ENCODE data around the gene IGFBP4. TPM values are rescaled to one million over a fixed set of nuclear protein-coding genes. Genes with fewer than 3 reads are reported as not detected.
"Not testable (repeated sequence)": the region's sequence is repeated elsewhere in the genome, so short reads cannot be mapped to it uniquely, and the experiment has no call there.

Gene IGFBP4
- 3.6 TPM for polyA plus RNA-seq (2012; ENCODE audit: missing spikeins)

DNA sequence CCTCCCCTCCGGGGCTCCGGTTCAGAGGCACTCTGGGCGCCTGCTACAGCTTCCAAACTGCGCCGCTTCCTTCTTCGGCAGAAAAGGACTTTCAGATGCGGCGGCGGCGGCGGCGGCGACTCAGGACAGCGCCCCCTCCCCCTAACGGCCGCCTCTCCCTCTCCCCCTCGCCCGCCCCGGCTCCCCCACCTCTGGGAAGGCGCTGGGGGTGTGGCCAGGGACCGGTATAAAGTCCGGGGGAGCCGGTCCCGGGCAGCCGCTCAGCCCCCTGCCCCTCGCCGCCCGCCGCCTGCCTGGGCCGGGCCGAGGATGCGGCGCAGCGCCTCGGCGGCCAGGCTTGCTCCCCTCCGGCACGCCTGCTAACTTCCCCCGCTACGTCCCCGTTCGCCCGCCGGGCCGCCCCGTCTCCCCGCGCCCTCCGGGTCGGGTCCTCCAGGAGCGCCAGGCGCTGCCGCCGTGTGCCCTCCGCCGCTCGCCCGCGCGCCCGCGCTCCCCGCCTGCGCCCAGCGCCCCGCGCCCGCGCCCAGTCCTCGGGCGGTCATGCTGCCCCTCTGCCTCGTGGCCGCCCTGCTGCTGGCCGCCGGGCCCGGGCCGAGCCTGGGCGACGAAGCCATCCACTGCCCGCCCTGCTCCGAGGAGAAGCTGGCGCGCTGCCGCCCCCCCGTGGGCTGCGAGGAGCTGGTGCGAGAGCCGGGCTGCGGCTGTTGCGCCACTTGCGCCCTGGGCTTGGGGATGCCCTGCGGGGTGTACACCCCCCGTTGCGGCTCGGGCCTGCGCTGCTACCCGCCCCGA is at the start of gene IGFBP4:
Gene IGFBP4 (plus strand): TSS at position 255 of the 792 bp plus-strand sequence. CDS start 286 bp downstream, at position 541.
- DNase-seq (ENCODE audit: insufficient read length) (peak; percentile 66), FAIRE-seq (peak; percentile 81)
- TF ChIP-seq POLR2A (IDR thresholded peaks at IDR 0.05; ENCODE audit: low read depth, low read length) = no peak
- no peak for TF ChIP-seq POLR2AphosphoS5 (IDR thresholded peaks at IDR 0.05; ENCODE audit: low read depth, low read length)
- no peak for TF ChIP-seq TAF1 (IDR thresholded peaks at IDR 0.05; ENCODE audit: borderline replicate concordance, low read depth, low read length)

GRCh38 chr17:40399185-40399584 is 44.1 kb upstream of the IGFBP4 start:
- DNase-seq (ENCODE audit: insufficient read length) = no peak
- peak; percentile 33 for FAIRE-seq
- no peak for TF ChIP-seq TAF1 (IDR thresholded peaks at IDR 0.05; ENCODE audit: borderline replicate concordance, low read depth, low read length)
- no peak for TF ChIP-seq POLR2AphosphoS5 (IDR thresholded peaks at IDR 0.05; ENCODE audit: low read depth, low read length)
- no peak for TF ChIP-seq POLR2A (IDR thresholded peaks at IDR 0.05; ENCODE audit: low read depth, low read length)

DNA sequence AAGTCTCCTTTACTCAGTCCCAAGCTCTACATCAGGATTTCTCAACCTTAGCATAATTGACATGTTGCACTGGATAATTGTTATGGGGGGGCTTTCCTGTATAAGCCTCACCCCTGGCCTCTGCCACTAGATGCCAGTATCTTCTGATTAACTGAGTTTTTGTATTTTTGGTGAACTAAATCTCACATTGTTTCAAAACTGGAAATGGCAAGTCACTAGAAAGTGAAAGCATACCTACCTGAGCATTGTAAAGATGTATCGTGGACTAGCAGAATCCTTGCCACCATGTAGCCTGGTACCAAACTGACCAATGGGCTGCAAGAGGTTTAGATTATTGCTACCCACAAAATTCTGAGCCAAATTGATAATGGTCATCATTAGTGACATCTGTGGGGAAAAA is 40.6 kb upstream of the IGFBP4 start:
- DNase-seq (ENCODE audit: insufficient read length) (no peak), FAIRE-seq (no peak)

DNA sequence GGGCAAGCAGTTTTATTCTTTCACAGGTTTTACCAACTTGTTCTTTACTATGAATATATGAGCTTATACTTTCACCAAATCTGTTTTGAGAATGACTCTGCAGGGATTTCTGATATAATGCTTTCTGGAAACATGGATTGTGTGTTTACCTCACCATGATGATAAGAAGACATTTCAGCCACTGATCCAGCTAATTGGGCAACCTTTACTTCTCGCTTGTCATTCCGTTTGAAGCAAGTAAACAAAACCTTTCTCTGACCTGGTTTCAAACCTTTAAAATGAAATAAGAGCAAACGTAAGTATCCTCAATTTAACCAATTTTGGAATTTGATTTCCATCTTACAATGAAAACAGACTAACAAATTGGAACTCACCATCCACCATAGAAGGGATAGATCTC is 39.2 kb upstream of the IGFBP4 start:
- DNase-seq (ENCODE audit: insufficient read length) = no peak
- TF ChIP-seq POLR2AphosphoS5 (IDR thresholded peaks at IDR 0.05; ENCODE audit: low read depth, low read length) (no peak), TAF1 (IDR thresholded peaks at IDR 0.05; ENCODE audit: borderline replicate concordance, low read depth, low read length) (no peak), POLR2A (IDR thresholded peaks at IDR 0.05; ENCODE audit: low read depth, low read length) (no peak)
- no peak for FAIRE-seq

More for the DNA sequence above, 40.6 kb upstream of the IGFBP4 start:
- TF ChIP-seq TAF1 (IDR thresholded peaks at IDR 0.05; ENCODE audit: borderline replicate concordance, low read depth, low read length) (no peak), POLR2A (IDR thresholded peaks at IDR 0.05; ENCODE audit: low read depth, low read length) (no peak), POLR2AphosphoS5 (IDR thresholded peaks at IDR 0.05; ENCODE audit: low read depth, low read length) (no peak)

DNA sequence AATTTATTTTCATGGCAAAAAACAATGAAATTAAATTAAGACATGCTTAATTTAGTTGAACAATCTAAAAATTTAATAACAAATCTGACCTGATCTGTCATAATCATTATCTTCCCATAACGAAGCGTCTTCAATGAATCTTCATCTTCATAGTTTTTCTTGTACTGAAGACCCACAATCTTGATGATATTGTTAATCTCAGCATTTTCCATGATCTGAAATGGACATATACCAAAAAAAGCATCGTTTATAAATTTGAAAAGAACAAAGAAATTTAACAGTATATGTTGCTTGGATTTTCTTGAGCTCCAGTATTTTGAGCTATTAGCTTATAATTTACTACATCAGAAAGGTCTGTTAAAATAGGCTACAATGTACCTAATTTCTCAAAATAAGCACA is 35.8 kb upstream of the IGFBP4 start:
- TF ChIP-seq POLR2AphosphoS5 (IDR thresholded peaks at IDR 0.05; ENCODE audit: low read depth, low read length) (no peak), TAF1 (IDR thresholded peaks at IDR 0.05; ENCODE audit: borderline replicate concordance, low read depth, low read length) (no peak), POLR2A (IDR thresholded peaks at IDR 0.05; ENCODE audit: low read depth, low read length) (no peak)
- DNase-seq (ENCODE audit: insufficient read length) (no peak), FAIRE-seq (no peak)

GRCh38 chr17:40409540-40409939 is 33.7 kb upstream of the IGFBP4 start:
- FAIRE-seq; DNase-seq (ENCODE audit: insufficient read length): not testable (repeated sequence)

GRCh38 chr17:40410082-40410481 is 33.2 kb upstream of the IGFBP4 start:
- FAIRE-seq (no peak), DNase-seq (ENCODE audit: insufficient read length) (no peak)
- no peak for TF ChIP-seq POLR2A (IDR thresholded peaks at IDR 0.05; ENCODE audit: low read depth, low read length)
- TF ChIP-seq POLR2AphosphoS5 (IDR thresholded peaks at IDR 0.05; ENCODE audit: low read depth, low read length) = no peak
- TF ChIP-seq TAF1 (IDR thresholded peaks at IDR 0.05; ENCODE audit: borderline replicate concordance, low read depth, low read length) = no peak

DNA sequence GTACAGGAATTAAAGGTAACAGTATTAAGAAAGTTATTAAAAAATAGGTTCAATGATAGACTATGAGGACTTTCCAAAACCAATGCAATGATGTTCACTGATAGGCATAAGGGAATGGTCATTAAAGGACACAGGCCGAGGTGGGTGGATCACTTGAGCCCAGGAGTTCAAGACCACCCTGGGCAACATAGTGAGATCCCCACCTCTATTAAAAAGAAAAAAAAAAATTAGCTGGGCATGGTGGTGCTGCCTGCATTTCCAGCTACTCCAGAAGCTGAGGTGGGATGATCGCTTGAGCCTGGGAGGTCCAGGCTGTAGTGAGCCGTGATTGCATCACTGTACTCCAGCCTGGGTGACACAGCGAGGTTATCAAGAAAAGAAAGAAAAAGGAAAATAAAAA is 31.4 kb upstream of the IGFBP4 start:
- FAIRE-seq (no peak), DNase-seq (ENCODE audit: insufficient read length) (no peak)
- TF ChIP-seq TAF1 (IDR thresholded peaks at IDR 0.05; ENCODE audit: borderline replicate concordance, low read depth, low read length) = no peak
- no peak for TF ChIP-seq POLR2AphosphoS5 (IDR thresholded peaks at IDR 0.05; ENCODE audit: low read depth, low read length)
- TF ChIP-seq POLR2A (IDR thresholded peaks at IDR 0.05; ENCODE audit: low read depth, low read length) = no peak

GRCh38 chr17:40412880-40413279 is 30.4 kb upstream of the IGFBP4 start:
- DNase-seq (ENCODE audit: insufficient read length) (no peak), FAIRE-seq (no peak)
- TF ChIP-seq TAF1 (IDR thresholded peaks at IDR 0.05; ENCODE audit: borderline replicate concordance, low read depth, low read length) = no peak
- TF ChIP-seq POLR2AphosphoS5 (IDR thresholded peaks at IDR 0.05; ENCODE audit: low read depth, low read length) = no peak
- no peak for TF ChIP-seq POLR2A (IDR thresholded peaks at IDR 0.05; ENCODE audit: low read depth, low read length)

- FAIRE-seq = not testable (repeated sequence)
Observed at GRCh38 chr17:40414312-40414711, 28.9 kb upstream of the IGFBP4 start.

GRCh38 chr17:40415390-40415789 is 27.9 kb upstream of the IGFBP4 start:
- DNase-seq (ENCODE audit: insufficient read length) (no peak), FAIRE-seq (no peak)
- TF ChIP-seq TAF1 (IDR thresholded peaks at IDR 0.05; ENCODE audit: borderline replicate concordance, low read depth, low read length) (no peak), POLR2A (IDR thresholded peaks at IDR 0.05; ENCODE audit: low read depth, low read length) (no peak), POLR2AphosphoS5 (IDR thresholded peaks at IDR 0.05; ENCODE audit: low read depth, low read length) (no peak)

More at GRCh38 chr17:40414312-40414711, 28.9 kb upstream of the IGFBP4 start:
- DNase-seq (ENCODE audit: insufficient read length) = not testable (repeated sequence)

GRCh38 chr17:40416671-40417070 is 26.6 kb upstream of the IGFBP4 start:
- DNase-seq (ENCODE audit: insufficient read length) (no peak), FAIRE-seq (no peak)
- TF ChIP-seq POLR2AphosphoS5 (IDR thresholded peaks at IDR 0.05; ENCODE audit: low read depth, low read length) = no peak
- TF ChIP-seq POLR2A (IDR thresholded peaks at IDR 0.05; ENCODE audit: low read depth, low read length) = no peak
- TF ChIP-seq TAF1 (IDR thresholded peaks at IDR 0.05; ENCODE audit: borderline replicate concordance, low read depth, low read length) = no peak

Data from GM12892 (cell line).